GM19395 (cell line): ENCODE results near the gene MRM3.
"Not testable (repeated sequence)": the region's sequence is repeated elsewhere in the genome, so short reads cannot be mapped to it uniquely, and the experiment has no call there.

Experiments used
- ATAC-seq: cut with Tn5 transposase; IDR thresholded peaks from one replicate; pipeline ENCODE4 v1.9.1; 2021; ENCODE audit warnings: mild to moderate bottlenecking, moderate library complexity; ENCODE audit not compliant: unreplicated experiment

MRM3 gene

DNA sequence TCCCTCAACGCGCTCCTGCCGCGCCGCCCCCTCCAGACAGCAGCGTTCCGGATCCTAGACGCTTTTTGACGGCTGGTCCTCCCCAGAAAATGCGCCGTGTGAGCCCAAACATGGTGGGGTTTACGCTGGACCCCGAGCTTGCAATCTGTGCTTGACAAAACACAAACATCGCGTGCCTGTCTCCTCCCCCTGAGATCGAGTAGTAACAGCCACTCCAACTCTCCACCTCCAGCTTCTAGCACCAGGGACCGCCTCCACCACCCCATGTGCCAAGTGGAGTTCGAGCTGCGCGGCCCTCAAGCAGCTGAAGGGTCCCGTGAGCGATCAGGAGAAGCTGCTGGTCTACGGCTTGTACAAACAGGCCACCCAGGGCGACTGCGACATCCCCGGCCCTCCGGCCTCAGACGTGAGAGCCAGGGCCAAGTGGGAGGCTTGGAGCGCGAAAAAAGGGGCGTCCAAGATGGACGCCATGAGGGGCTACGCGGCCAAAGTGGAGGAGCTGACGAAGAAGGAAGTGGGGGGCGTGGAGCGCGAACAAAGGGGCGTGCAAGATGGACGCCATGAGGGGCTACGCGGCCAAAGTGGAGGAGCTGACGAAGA, 29.4 kb upstream of the MRM3 start:
- ATAC-seq = no peak

DNA sequence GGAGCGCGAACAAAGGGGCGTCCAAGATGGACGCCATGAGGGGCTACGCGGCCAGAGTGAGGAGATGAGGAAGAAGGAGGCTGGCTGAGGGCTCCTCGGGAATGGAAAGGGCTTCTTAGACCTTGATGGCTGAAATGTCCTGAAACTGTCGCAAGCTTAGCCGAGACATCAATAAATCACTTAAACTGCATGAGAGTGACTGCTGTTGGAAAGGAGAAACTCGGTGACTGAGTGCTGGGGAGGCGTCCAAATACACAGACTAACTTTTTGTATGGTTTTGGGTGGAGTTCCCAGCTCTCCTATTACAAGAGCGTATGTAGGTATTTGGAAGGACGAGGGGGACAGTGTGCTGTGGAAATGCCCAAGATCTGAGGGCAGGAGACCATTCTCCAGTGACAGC, 28.7 kb upstream of the MRM3 start:
- ATAC-seq = no peak

DNA sequence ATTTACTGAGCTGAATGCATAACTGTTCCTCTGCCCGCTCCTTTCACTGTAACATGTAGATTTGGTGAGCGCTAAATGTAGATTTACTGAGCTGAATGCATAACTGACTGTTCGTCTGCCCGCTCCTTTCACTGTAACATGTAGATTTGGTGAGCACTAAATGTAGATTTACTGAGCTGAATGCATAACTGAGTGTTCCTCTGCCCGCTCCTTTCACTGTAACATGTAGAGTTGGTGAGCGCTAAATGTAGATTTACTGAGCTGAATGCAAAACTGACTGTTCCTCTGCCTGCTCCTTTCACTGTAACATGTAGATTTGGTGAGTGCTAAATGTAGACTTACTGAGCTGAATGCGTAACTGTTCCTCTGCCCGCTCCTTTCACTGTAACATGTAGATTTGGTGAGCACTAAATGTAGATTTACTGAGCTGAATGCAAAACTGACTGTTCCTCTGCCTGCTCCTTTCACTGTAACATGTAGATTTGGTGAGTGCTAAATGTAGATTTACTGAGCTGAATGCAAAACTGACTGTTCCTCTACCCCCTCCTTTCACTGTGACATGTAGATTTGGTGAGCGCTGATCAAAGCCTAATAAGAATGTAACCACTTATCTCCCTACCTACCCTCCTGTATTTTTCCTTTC, 26.7 kb upstream of the MRM3 start:
- ATAC-seq = not testable (repeated sequence)

- ATAC-seq = not testable (repeated sequence)
Observed at GRCh38 chr17:756010-756567, 26.1 kb upstream of the MRM3 start.

DNA sequence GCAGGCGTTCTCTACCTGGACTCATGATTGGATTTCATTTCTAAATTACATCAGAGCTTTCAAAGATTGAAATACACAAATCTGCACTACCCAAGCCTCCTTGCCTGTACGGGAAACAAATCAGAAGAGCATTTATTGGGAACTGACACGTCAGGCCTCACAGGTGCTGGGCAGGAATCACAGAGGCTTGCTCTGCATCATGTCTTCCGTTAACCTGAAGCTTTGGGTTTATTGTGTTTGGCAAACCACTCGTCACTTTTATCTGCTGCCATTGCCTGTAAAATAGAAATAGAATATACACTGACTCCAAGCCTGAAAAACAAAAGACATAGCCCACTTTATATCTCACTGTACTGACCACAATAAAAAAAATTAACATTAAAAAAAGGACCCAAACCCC, 22.2 kb upstream of the MRM3 start:
- ATAC-seq = no peak

DNA sequence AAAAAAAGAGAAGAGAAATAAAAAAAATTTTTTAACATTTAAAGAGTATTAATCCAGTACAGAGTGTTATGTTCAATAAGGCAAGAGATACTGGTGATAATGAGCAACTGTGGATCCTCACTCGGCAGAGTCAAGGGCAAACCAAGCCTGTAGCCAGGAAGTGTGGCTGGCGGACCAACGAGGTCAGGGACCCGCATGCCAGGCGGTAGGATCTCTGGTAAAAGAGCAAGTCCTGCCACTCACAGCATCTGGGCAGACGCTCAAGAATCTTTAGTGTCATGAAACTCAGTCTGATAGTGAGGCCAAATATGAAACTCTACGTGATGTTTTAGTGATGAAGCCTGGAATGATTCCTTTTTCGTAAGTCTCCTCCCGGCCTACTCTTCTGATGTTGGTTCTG, 21.8 kb upstream of the MRM3 start:
- no peak for ATAC-seq

GRCh38 chr17:767076-767475, 15.1 kb upstream of the MRM3 start:
- no peak for ATAC-seq

DNA sequence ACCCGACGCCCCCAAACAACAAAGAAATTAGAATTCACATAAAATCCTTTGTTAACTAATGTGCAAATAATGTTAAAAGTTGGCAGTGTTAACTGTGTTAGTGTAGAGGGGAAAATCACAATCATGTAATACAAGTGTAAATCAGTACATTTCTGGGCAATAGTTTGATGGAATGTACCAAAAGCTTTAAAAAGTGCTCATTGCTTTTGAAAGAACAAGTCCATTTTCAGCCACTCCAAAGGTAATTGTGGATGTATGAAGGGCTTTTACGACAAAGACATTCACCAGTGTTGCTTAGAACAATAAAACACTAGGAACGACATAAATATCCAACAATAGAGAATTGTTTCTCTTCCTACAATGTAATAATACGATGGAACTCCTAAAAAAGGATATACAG, 9.1 kb upstream of the MRM3 start:
- ATAC-seq = no peak

DNA sequence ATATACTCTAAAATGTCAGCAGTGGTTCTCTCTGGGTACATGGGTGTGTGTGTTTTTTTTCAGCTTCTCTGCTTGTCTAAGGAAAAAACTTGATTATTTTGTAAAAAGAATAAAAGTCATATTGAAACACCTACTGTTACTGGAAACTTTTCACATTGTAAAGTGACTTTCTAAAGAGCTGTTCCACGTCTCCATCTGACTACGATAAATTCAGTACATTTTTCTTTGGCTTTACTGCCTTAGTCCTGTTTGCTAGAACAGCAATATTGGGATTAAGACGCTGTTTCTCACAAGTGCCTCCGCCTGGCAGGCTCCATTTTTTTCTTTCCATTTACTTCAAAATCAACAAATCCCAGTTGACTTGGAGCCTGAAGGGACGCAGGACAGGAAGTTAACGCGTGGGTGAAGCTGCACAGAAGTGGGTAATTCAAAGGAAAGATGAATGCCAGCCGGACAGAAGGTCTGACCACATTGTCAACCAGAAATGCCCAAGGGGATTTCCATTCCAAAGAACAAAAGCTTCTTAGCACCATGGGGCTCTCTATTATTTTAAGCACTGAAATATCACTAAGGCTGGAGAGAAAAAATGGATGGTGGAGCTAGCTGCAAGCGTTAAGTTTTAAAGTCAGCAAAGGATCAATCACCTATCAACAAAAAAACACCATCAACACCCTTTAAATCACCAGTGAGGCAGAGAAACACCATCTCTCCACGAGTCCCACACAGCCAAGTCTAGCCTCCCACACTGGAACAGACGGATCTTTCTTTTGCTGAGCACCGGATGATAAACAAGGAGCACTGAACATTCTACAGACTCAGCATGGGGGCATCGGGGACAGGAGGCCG, 8.5 kb upstream of the MRM3 start:
- no peak for ATAC-seq

GRCh38 chr17:774313-774584, 7.9 kb upstream of the MRM3 start:
- ATAC-seq = no peak

- no peak for ATAC-seq
Observed at GRCh38 chr17:778096-778495, 4.1 kb upstream of the MRM3 start.

DNA sequence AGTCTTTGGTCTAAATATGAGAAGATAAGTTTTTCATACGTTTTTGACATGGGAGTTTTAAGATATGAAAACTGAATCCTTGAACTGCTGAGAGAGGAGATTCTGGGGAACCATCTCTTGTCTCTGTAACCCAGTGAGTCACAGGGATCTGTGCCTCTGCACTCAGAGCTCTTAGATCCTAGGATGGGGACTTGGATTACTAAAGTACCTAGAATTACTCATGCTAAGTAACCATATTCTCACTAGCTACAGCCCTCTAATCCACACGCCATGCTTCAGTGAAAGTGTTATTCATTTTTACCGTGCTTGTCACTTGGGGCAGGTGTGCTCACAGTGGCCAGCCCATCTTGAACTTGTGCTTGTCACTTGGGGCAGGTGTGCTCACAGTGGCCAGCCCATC, 2.0 kb downstream of the MRM3 start:
- ATAC-seq = no peak

DNA sequence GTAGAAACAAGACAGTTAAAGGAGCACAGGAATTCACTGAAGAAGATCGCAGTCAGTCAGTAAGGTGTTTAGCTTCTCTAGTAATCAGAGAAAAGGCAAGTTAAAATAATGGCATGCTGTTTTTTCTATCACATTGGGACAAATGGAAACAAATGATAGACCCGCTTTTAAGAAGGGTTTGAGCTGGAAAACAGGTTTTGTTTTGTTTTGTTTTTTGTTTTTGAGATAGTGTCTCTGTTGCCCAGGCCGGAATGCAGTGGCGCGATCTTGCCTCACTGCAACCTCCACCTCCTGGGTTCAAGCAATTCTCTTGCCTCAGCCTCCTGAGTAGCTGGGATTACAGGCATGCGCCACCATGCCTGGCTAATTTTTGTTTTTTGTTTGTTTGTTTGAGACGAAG, 3.7 kb downstream of the MRM3 start:
- ATAC-seq = not testable (repeated sequence)

DNA sequence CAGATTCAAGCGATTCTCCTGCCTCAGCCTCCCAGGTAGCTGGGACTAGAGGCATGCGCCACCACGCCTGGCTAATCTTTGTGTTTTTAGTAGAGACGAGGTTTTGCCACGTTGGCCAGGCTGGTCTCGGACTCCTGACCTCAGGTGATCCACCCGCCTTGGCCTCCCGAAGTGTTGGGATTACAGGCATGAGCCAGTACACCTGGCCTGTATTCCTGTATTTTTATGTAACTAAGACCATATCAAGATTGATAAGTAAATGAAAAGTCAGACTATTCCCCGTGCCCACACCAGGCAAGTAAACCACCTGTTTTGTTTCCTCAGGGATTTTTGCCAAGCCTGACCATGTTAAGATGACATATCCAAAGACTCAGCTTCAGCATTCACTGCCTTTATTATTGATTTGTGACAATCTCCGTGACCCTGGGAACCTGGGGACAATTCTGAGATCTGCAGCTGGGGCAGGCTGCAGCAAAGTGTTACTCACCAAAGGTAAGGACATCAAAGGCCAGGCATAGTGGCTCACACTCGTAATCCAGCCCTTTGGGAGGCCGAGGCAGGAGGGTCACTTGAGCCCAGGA, 5.6 kb downstream of the MRM3 start:
- no peak for ATAC-seq

DNA sequence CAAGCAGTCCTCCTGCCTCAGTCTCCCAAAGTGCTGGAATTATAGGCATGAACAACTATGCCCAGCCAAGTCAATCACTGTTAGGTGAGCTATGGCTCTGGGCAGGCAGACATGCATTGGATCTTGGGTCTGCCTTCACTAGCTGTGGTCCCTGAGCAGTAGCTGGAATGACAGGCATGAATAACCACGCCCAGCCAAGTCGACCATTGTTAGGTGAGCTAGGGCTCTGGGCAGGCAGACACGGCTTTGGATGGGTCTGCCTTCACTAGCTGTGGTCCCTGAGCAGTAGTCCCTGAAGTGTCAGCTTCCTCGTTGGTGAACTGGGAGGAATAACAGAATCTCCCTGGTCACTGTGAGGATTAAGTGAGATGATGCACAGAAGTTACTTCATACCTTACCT, 6.4 kb downstream of the MRM3 start:
- no peak for ATAC-seq

DNA sequence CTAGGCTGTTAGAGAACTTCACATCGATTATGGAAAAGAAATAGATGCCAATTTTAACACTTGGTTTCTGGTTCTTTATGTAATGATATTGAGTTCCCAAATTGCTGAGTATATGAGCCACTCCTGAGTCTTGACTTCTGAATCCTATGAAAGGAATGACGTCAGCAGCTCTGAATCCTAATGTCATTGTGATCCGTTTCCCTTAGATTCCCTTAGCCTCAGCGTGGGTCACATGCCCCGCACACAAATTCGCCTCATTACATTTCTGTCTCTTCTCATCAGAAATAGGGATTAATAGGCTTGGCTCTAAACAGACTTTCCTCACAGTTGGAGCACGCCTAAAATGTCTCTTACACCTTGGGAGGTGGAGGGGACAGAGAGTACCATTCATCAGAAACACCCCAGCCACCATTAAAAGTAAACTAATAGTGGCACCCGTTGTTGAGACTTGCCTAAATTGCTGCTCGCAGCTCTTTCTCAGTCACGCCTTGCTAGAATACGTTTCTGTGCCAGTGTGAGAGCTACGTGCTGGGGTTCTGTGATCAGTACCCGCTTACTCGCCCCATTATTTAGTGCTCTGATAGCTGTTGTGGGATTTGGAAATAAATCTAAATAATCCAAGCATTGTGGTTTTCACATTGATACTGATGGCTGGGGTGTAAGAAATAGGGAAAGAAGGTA, 7.1 kb downstream of the MRM3 start:
- ATAC-seq = no peak

DNA sequence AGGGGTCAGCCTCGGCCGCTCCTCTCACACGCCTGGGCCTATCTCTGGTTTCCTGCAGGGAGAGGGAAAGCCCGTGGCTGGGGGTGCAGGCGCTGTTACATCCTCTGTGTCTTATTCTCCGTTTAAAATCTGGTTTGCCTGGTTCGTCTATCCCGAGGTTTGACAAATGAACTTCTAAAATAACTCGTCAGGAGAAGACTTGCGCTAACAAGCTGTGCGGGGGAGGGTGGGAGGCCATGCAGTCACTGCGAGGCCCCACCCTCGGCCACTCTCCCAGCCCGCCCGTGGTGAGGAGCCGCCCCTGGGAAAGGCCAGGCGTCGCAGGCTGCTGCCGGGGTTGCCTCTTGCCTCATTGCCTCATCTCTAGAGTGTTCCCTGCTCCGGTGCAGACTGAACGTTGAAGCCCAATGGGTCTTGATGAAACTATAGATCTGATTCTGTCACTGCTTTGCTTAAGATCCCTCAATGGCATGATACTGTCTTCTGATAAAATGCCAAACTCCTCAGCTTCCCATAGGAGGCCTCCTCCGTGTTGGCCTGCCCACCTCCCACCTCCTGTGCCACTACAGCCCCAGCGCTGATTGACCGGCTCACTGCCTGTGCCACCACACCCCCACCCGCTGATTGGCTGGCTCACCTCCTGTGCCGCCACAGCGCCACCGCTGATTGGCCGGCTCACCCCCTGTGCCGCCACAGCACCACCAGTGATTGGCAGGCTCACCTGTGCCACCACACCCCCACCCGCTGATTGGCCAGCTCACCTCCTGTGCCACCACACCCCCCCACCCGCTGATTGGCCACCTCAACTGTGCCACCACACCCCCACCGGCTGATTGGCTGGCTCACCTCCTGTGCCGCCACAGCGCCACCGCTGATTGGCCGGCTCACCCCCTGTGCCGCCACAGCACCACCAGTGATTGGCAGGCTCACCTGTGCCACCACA, 8.0 kb downstream of the MRM3 start:
- not testable (repeated sequence) for ATAC-seq

- not testable (repeated sequence) for ATAC-seq
Observed at GRCh38 chr17:790874-791247, 8.7 kb downstream of the MRM3 start.

- ATAC-seq = no peak
Observed at GRCh38 chr17:791829-792228, 9.7 kb downstream of the MRM3 start.

DNA sequence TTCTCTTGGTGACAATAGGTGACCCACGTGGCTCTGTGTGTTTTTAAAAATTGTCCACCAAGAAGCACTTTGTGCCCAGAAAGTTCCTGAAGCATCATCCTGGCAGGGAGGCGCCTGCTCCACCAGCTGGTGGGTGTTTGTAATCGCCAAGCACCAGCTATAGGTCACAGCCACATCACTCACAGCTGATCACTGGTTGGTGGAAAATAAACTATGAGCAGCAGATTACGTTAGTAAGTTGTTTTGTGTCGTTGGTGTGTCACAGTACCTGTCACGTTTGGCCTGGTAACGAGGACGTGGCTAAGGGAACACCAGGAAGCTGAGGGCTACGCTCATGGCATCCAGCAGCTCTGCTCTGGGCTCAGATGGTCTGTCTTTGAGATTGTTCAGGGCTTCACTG, 10.1 kb downstream of the MRM3 start:
- no peak for ATAC-seq
